Liver (tissue), 9 donors: Measurements from ENCODE around the gene TRIM3. TPM values are rescaled to one million over a fixed set of nuclear protein-coding genes. Genes with fewer than 3 reads are reported as not detected.

Experiments
- DNase-seq: peaks from one replicate; pipeline ENCODE4 v3.0.0-alpha.2; 2017; ENCODE audit warnings: low spot score
- H3K27ac ChIP-seq, 2 donors: one replicate each; pipeline ENCODE4 v1.7.0; 2013; ENCODE audit warnings: inconsistent platforms in 2 of 2, low read length in 2 of 2, control low read depth in 1 of 2, low read depth in 1 of 2, mild to moderate bottlenecking in 1 of 2
- H3K27me3 ChIP-seq, 4 donors: one replicate each; pipeline versions ENCODE4 v1.6.1 to v1.7.0; 2013; ENCODE audit warnings: low read length in 3 of 4, inconsistent platforms in 1 of 4, mild to moderate bottlenecking in 1 of 4, moderate library complexity in 1 of 4; ENCODE audit not compliant: control insufficient read depth in 4 of 4, insufficient read depth in 4 of 4
- H3K36me3 ChIP-seq, 4 donors: one replicate each; pipeline versions ENCODE4 v1.6.1 to v1.7.0; 2013; ENCODE audit warnings: low read length in 3 of 4, mild to moderate bottlenecking in 3 of 4, low read depth in 1 of 4, moderate library complexity in 1 of 4; ENCODE audit not compliant: control insufficient read depth in 4 of 4, insufficient read depth in 3 of 4
- H3K4me1 ChIP-seq, 4 donors: one replicate each; pipeline versions ENCODE4 v1.6.1 to v1.7.0; 2013; ENCODE audit warnings: low read length in 3 of 4, mild to moderate bottlenecking in 3 of 4, moderate library complexity in 1 of 4; ENCODE audit not compliant: control insufficient read depth in 4 of 4, insufficient read depth in 4 of 4
- H3K4me3 ChIP-seq, 3 donors: one replicate each; pipeline versions ENCODE4 v1.6.1 to v1.7.0; 2013; ENCODE audit warnings: low read length in 3 of 3, control low read depth in 1 of 3, low read depth in 1 of 3, mild to moderate bottlenecking in 1 of 3
- H3K9ac ChIP-seq, 2 donors: one replicate each; pipeline ENCODE4 v1.7.0; 2013; ENCODE audit warnings: low read length in 2 of 2, mild to moderate bottlenecking in 2 of 2, moderate library complexity in 2 of 2, control low read depth in 1 of 2, low read depth in 1 of 2
- H3K9me3 ChIP-seq, 4 donors: one replicate each; pipeline versions ENCODE4 v1.6.1 to v1.7.0; 2013; ENCODE audit warnings: low read length in 3 of 4; ENCODE audit not compliant: control insufficient read depth in 4 of 4
- ATF3 ChIP-seq: IDR thresholded peaks from 2 replicates; pipeline ENCODE4 v1.6.1; 2016; ENCODE audit warnings: antibody characterized with exemption
- FOXA1 ChIP-seq: IDR thresholded peaks from 2 replicates; pipeline ENCODE4 v1.6.1; 2016; ENCODE audit warnings: antibody characterized with exemption
- FOXA2 ChIP-seq: IDR thresholded peaks from 2 replicates; pipeline ENCODE4 v1.6.1; 2016; ENCODE audit warnings: antibody characterized with exemption
- GABPA ChIP-seq, 2 donors: IDR thresholded peaks in 1 of 2; conservative IDR thresholded peaks in 1 of 2; 2 replicates each; pipeline ENCODE4 v1.6.1; 2016; ENCODE audit warnings: antibody characterized with exemption in 2 of 2, mild to moderate bottlenecking in 1 of 2, moderate library complexity in 1 of 2
- HNF4A ChIP-seq, 2 donors: conservative IDR thresholded peaks; 2 replicates each; pipeline ENCODE4 v1.6.1; 2016; ENCODE audit warnings: antibody characterized with exemption in 2 of 2, mild to moderate bottlenecking in 2 of 2
- HNF4G ChIP-seq: IDR thresholded peaks from 2 replicates; pipeline ENCODE4 v1.6.1; 2016; ENCODE audit warnings: antibody characterized with exemption
- JUND ChIP-seq, 2 donors: IDR thresholded peaks; 2 replicates each; pipeline ENCODE4 v1.6.1; 2016; ENCODE audit warnings: antibody characterized with exemption in 2 of 2
- MAX ChIP-seq: IDR thresholded peaks from 2 replicates; pipeline ENCODE4 v1.6.1; 2016; ENCODE audit warnings: antibody characterized with exemption
- NR2F2 ChIP-seq: IDR thresholded peaks from 2 replicates; pipeline ENCODE4 v1.6.1; 2016; ENCODE audit warnings: antibody characterized with exemption
- REST ChIP-seq: IDR thresholded peaks from 2 replicates; pipeline ENCODE4 v1.6.1; 2016; ENCODE audit warnings: antibody characterized with exemption, mild to moderate bottlenecking
- RXRA ChIP-seq, 2 donors: IDR thresholded peaks; 2 replicates each; pipeline ENCODE4 v1.6.1; 2017 to 2018; ENCODE audit warnings: antibody characterized with exemption in 2 of 2, mild to moderate bottlenecking in 1 of 2
- YY1 ChIP-seq: IDR thresholded peaks from 2 replicates; pipeline ENCODE4 v1.6.1; 2016; ENCODE audit warnings: antibody characterized with exemption, mild to moderate bottlenecking
- WGBS: extraction: QIAGEN DNeasy Blood & Tissue Kit; methylation state at CpG from one replicate; pipeline ENCODE4 v1.1.7; 2013; 5-methylcytosine and 5-hydroxymethylcytosine counted together
- polyA plus RNA-seq, 2 donors: library from polyadenylated mRNA; stranded (reverse) in 1 of 2; unstranded in 1 of 2; fragments of 200-250 nt in 1 of 2; fragments of >200 nt in 1 of 2; fragmentation: Nextera tagmentation in 1 of 2; extraction: Ambion mirVana in 1 of 2; gene quantifications; one replicate each; pipeline versions ENCODE4 v1.2.1 to v1.2.3, GENCODE V29; 2013 to 2015
- total RNA-seq, 2 donors: library from RNA; depleted of rRNA; stranded (reverse); fragments of >200 nt; gene quantifications; one replicate each; pipeline ENCODE4 v1.2.3, GENCODE V29; 2014
- donor health status: healthy.
- donor health status: healthy.
- donor health status: healthy.
- donor health status: healthy.
- donor health status: healthy.

Gene TRIM3
- total and polyA plus RNA-seq, 4 donors, result 5.2 to 12.7 (median 9.1) TPM

- no peaks in the 10 kb centered on the region for H3K9me3 ChIP-seq
- H3K36me3 ChIP-seq, result peaks cover 0 to under 1% (median 0%) of the 10 kb centered on the region in 4 donors
- H3K4me3 ChIP-seq, result no peak overlapping the region
- peaks cover 0 to 4% (median 0%) of the 10 kb centered on the region in 4 donors for H3K4me1 ChIP-seq
- 92% methylated on average over 13 of the region's 13 CpGs for WGBS
- TF ChIP-seq JUND (IDR thresholded peaks at IDR 0.05) (no peak), ATF3 (no peak), REST (no peak), HNF4G (no peak), HNF4A (conservative IDR thresholded peaks at IDR 0.05) (no peak), RXRA (IDR thresholded peaks at IDR 0.05) (no peak)
- H3K9ac ChIP-seq, result no peak overlapping the region
- H3K27me3 ChIP-seq, result no peaks in the 10 kb centered on the region
- DNase-seq, result no peak
- H3K27ac ChIP-seq, result no peak overlapping the region
Observed at GRCh38 chr11:6405052-6405667, 68.6 kb downstream of the TRIM3 start.

- WGBS, result 93% methylated on average over 16 of the region's 16 CpGs
- H3K27me3 ChIP-seq, result no peaks in the 10 kb centered on the region
- no peak overlapping the region for H3K9ac ChIP-seq
- H3K36me3 ChIP-seq, result no peaks in the 10 kb centered on the region
- H3K9me3 ChIP-seq, result no peaks in the 10 kb centered on the region
- H3K27ac ChIP-seq, result no peak overlapping the region
- DNase-seq, result no peak
- TF ChIP-seq MAX (no peak), YY1 (no peak), JUND (IDR thresholded peaks at IDR 0.05) (no peak), GABPA (IDR thresholded peaks at IDR 0.05 in 1 of 2, conservative IDR thresholded peaks at IDR 0.05 in 1 of 2) (no peak), FOXA1 (no peak), RXRA (IDR thresholded peaks at IDR 0.05) (no peak)
- H3K4me3 ChIP-seq, result no peak overlapping the region
- peaks cover 0 to 4% (median 0%) of the 10 kb centered on the region in 4 donors for H3K4me1 ChIP-seq
Observed at GRCh38 chr11:6404342-6405051, 69.2 kb downstream of the TRIM3 start.

GRCh38 chr11:6403539-6403938 is 70.2 kb downstream of the TRIM3 start:
- 89% methylated on average over 8 of the region's 8 CpGs for WGBS
- Histone ChIP-seq H3K27me3 (no peaks in the 10 kb centered on the region), H3K36me3 (no peaks in the 10 kb centered on the region), H3K4me3 (no peak overlapping the region), H3K27ac (no peak overlapping the region), H3K9me3 (no peaks in the 10 kb centered on the region), H3K9ac (no peak overlapping the region), H3K4me1 (peaks cover 0 to 4% (median 0%) of the 10 kb centered on the region in 4 donors)
- no peak for DNase-seq
- TF ChIP-seq NR2F2, result no peak
- TF ChIP-seq FOXA2, result no peak
- TF ChIP-seq YY1, result no peak
